Peyer's patch (tissue), 4 donors: Measurements from ENCODE around the gene TRUB2. TPM values are rescaled to one million over a fixed set of nuclear protein-coding genes. Genes with fewer than 3 reads are reported as not detected.

Experiments used
- DNase-seq, 3 donors: peaks; one replicate each; pipeline ENCODE4 v3.0.0-alpha.2; 2017 to 2019
- H3K27ac ChIP-seq, 4 donors: fragments of 200-600 bp; sonication (generic); one replicate each; pipeline ENCODE4 v1.5.1; 2016 to 2019
- H3K27me3 ChIP-seq, 2 donors: fragments of 200-600 bp; sonication (generic); one replicate each; pipeline ENCODE4 v1.5.1; 2019
- H3K36me3 ChIP-seq, 3 donors: fragments of 200-600 bp; sonication (generic); one replicate each; pipeline ENCODE4 v1.5.1; 2016 to 2019
- H3K4me1 ChIP-seq, 4 donors: fragments of 200-600 bp; sonication (generic); one replicate each; pipeline ENCODE4 v1.5.1; 2016 to 2019
- H3K4me3 ChIP-seq, 4 donors: fragments of 200-600 bp; sonication (generic); 1 replicate in 3 of 4; 2 replicates in 1 of 4; pipeline ENCODE4 v1.5.1; 2016 to 2019; ENCODE audit warnings: mild to moderate bottlenecking in 1 of 4
- H3K9me3 ChIP-seq, 4 donors: fragments of 200-600 bp; sonication (generic); one replicate each; pipeline ENCODE4 v1.5.1; 2016 to 2019; ENCODE audit warnings: mild to moderate bottlenecking in 1 of 4
- CTCF ChIP-seq, 6 experiments: fragments of 450-650 bp in 4 of 6; fragments of 200-600 bp in 2 of 6; sonication (generic) in 1 of 6; IDR thresholded peaks; one replicate each; pipeline ENCODE4 v1.5.1; 2017 to 2019; ENCODE audit warnings: antibody characterized with exemption in 6 of 6, mild to moderate bottlenecking in 3 of 6, moderate library complexity in 1 of 6
- POLR2A ChIP-seq, 2 donors: fragments of 450-650 bp; IDR thresholded peaks; one replicate each; pipeline ENCODE4 v1.5.1; 2017; ENCODE audit warnings: antibody characterized with exemption in 2 of 2, mild to moderate bottlenecking in 2 of 2, moderate library complexity in 2 of 2
- total RNA-seq, 4 donors: library from RNA; depleted of rRNA; stranded (reverse); fragments of >200 nt; gene quantifications; one replicate each; pipeline ENCODE4 v1.1.0, GENCODE V29; 2016

The TRUB2 gene
- total RNA-seq, 4 donors from 2014 or later, result 11.7 to 42.9 (median 17.4) TPM

- no peak overlapping the region for H3K27ac ChIP-seq
Observed at GRCh38 chr9:128344931-128345605, 22.8 kb upstream of the TRUB2 start.

GRCh38 chr9:128343855-128344254 is 21.6 kb upstream of the TRUB2 start:
- H3K4me1 ChIP-seq, result peaks cover 0 to 27% (median 5%) of the 10 kb centered on the region in 4 donors
- no peaks in the 10 kb centered on the region for H3K27me3 ChIP-seq
- no peak overlapping the region for H3K27ac ChIP-seq
- no peaks in the 10 kb centered on the region for H3K9me3 ChIP-seq
- peaks cover 0 to 65% (median 0%) of the 10 kb centered on the region in 3 donors for H3K36me3 ChIP-seq
- DNase-seq, result no peak
- H3K4me3 ChIP-seq, result no peak overlapping the region
- TF ChIP-seq POLR2A (IDR thresholded peaks at IDR 0.05) (no peak), CTCF (IDR thresholded peaks at IDR 0.05) (no peak)

More at GRCh38 chr9:128344931-128345605, 22.8 kb upstream of the TRUB2 start:
- Histone ChIP-seq H3K27me3 (no peaks in the 10 kb centered on the region), H3K9me3 (no peaks in the 10 kb centered on the region), H3K4me3 (no peak overlapping the region), H3K36me3 (peaks cover 0 to 77% (median 0%) of the 10 kb centered on the region in 3 donors), H3K4me1 (peaks cover 0 to 31% (median 5%) of the 10 kb centered on the region in 4 donors)
- no peak for DNase-seq
- no peak for TF ChIP-seq CTCF (IDR thresholded peaks at IDR 0.05)
- TF ChIP-seq POLR2A (IDR thresholded peaks at IDR 0.05), result no peak

GRCh38 chr9:128342971-128343680 is 20.9 kb upstream of the TRUB2 start:
- TF ChIP-seq POLR2A (IDR thresholded peaks at IDR 0.05) (no peak), CTCF (IDR thresholded peaks at IDR 0.05) (no peak)
- Histone ChIP-seq H3K36me3 (peaks cover 0 to 57% (median 0%) of the 10 kb centered on the region in 3 donors), H3K9me3 (no peaks in the 10 kb centered on the region), H3K27me3 (no peaks in the 10 kb centered on the region), H3K4me1 (peaks cover 0 to 22% (median 5%) of the 10 kb centered on the region in 4 donors), H3K27ac (peak overlapping the region in 1 of 4 donors; percentile 29), H3K4me3 (no peak overlapping the region)
- DNase-seq, result no peak

GRCh38 chr9:128341435-128341849 is 19.2 kb upstream of the TRUB2 start:
- Histone ChIP-seq H3K36me3 (peaks cover 0 to 44% (median 0%) of the 10 kb centered on the region in 3 donors), H3K4me1 (peaks cover 0 to 19% (median 5%) of the 10 kb centered on the region in 4 donors), H3K27me3 (no peaks in the 10 kb centered on the region), H3K27ac (peak overlapping the region; percentile 69 to 98 (median 82)), H3K9me3 (no peaks in the 10 kb centered on the region), H3K4me3 (peak overlapping the region; percentile 55 to 93 (median 77))
- DNase-seq, result peak; percentile 69 to 90 (median 79)
- TF ChIP-seq POLR2A (IDR thresholded peaks at IDR 0.05) (peak in 1 of 2 donors; percentile 30), CTCF (IDR thresholded peaks at IDR 0.05) (peak; percentile 35 to 86 (median 64))

- peak overlapping the region; percentile 69 to 98 (median 82) for H3K27ac ChIP-seq
- DNase-seq, result peak in 2 of 3 donors; percentile 21 to 53
- no peaks in the 10 kb centered on the region for H3K27me3 ChIP-seq
- H3K4me3 ChIP-seq, result peak overlapping the region; percentile 55 to 93 (median 77)
- H3K36me3 ChIP-seq, result peaks cover 0 to 38% (median 0%) of the 10 kb centered on the region in 3 donors
- TF ChIP-seq CTCF (IDR thresholded peaks at IDR 0.05) (no peak), POLR2A (IDR thresholded peaks at IDR 0.05) (peak in 1 of 2 donors; percentile 5)
- H3K4me1 ChIP-seq, result peaks cover 0 to 19% (median 5%) of the 10 kb centered on the region in 4 donors
- no peaks in the 10 kb centered on the region for H3K9me3 ChIP-seq
Observed at GRCh38 chr9:128340691-128341434, 18.6 kb upstream of the TRUB2 start.
